ENCODE measurements around the gene PAQR9. TPM values are rescaled to one million over a fixed set of nuclear protein-coding genes. Genes with fewer than 3 reads are reported as not detected.

Gene PAQR9
- total RNA-seq, 1 experiment from 2014 or later: not detected

GRCh38 chr3:142947799-142948575, 15.5 kb downstream of the PAQR9 start:
- peaks cover 14% of the 10 kb centered on the region for H3K27me3 Mint-ChIP-seq (ENCODE audit: insufficient read depth, unreplicated experiment)
- no peaks in the 10 kb centered on the region for H3K36me3 Mint-ChIP-seq (ENCODE audit: insufficient read depth, unreplicated experiment)
- H3K4me1 Mint-ChIP-seq (ENCODE audit: insufficient read depth, unreplicated experiment): peaks cover 6% of the 10 kb centered on the region
- no TSS peak for BruUV-seq (replicated peaks)
- ChIA-PET CTCF (interaction anchor here (0.6 to 3.3 kb wide), 4 partner anchors 99 to 1523 kb away, joined by 3 to 16 read pairs (median 4); no protein-coding TSS in a partner anchor), POLR2A (interaction anchor here (0.9 kb wide), 1 partner anchor 8 kb away, joined by 3 read pairs; no protein-coding TSS in a partner anchor)
- no peaks in the 10 kb centered on the region for H3K9me3 Mint-ChIP-seq (ENCODE audit: unreplicated experiment)
- DNase-seq (ENCODE audit: unreplicated experiment): peak; percentile 50
- H3K4me3 Mint-ChIP-seq (ENCODE audit: unreplicated experiment): no peak overlapping the region
- no peak for TF ChIP-seq CTCF (IDR thresholded peaks at IDR 0.05; ENCODE audit: unreplicated experiment)
- H3K27ac Mint-ChIP-seq (ENCODE audit: low read depth, unreplicated experiment): no peak overlapping the region
- intact Hi-C loops (cut with micrococcal nuclease): no loop called here

- POLR2A ChIA-PET: interaction anchor here (0.9 kb wide), 1 partner anchor 7 kb away, joined by 3 read pairs; no protein-coding TSS in a partner anchor
- CTCF ChIA-PET: interaction anchor here (0.6 to 3.3 kb wide), 3 partner anchors 119 to 1523 kb away, joined by 3 to 16 read pairs (median 3); no protein-coding TSS in a partner anchor
- no peak for DNase-seq (ENCODE audit: unreplicated experiment)
- H3K9me3 Mint-ChIP-seq (ENCODE audit: unreplicated experiment): no peaks in the 10 kb centered on the region
- no peak overlapping the region for H3K27ac Mint-ChIP-seq (ENCODE audit: low read depth, unreplicated experiment)
- intact Hi-C loops (cut with micrococcal nuclease): no loop called here
- peaks cover 14% of the 10 kb centered on the region for H3K27me3 Mint-ChIP-seq (ENCODE audit: insufficient read depth, unreplicated experiment)
- no peaks in the 10 kb centered on the region for H3K36me3 Mint-ChIP-seq (ENCODE audit: insufficient read depth, unreplicated experiment)
- H3K4me1 Mint-ChIP-seq (ENCODE audit: insufficient read depth, unreplicated experiment): peaks cover 6% of the 10 kb centered on the region
- BruUV-seq (replicated peaks): no TSS peak
- TF ChIP-seq CTCF (IDR thresholded peaks at IDR 0.05; ENCODE audit: unreplicated experiment): no peak
- no peak overlapping the region for H3K4me3 Mint-ChIP-seq (ENCODE audit: unreplicated experiment)
These were observed 16.1 kb downstream of the PAQR9 start for GRCh38 chr3:142947352-142947751.

GRCh38 chr3:142946861-142947260, 16.6 kb downstream of the PAQR9 start:
- H3K4me3 Mint-ChIP-seq (ENCODE audit: unreplicated experiment): no peak overlapping the region

More at GRCh38 chr3:142946861-142947260, 16.6 kb downstream of the PAQR9 start:
- CTCF ChIA-PET: no interaction called here
- intact Hi-C loops (cut with micrococcal nuclease): no loop called here
- POLR2A ChIA-PET: no interaction called here
- Mint-ChIP-seq H3K4me1 (ENCODE audit: insufficient read depth, unreplicated experiment) (peaks cover 6% of the 10 kb centered on the region), H3K36me3 (ENCODE audit: insufficient read depth, unreplicated experiment) (no peaks in the 10 kb centered on the region), H3K27me3 (ENCODE audit: insufficient read depth, unreplicated experiment) (peaks cover 14% of the 10 kb centered on the region), H3K27ac (ENCODE audit: low read depth, unreplicated experiment) (no peak overlapping the region), H3K9me3 (ENCODE audit: unreplicated experiment) (no peaks in the 10 kb centered on the region)
- DNase-seq (ENCODE audit: unreplicated experiment): no peak
- no peak for TF ChIP-seq CTCF (IDR thresholded peaks at IDR 0.05; ENCODE audit: unreplicated experiment)
- no TSS peak for BruUV-seq (replicated peaks)
